GM10248 (cell line): ENCODE results near the gene CCDC134.
A peak's percentile ranks its signal among the peaks of the same experiment; 100 is the strongest.
"Not testable (repeated sequence)": the region's sequence is repeated elsewhere in the genome, so short reads cannot be mapped to it uniquely, and the experiment has no call there.

Source experiments
- CTCF ChIA-PET: fragments of 300-600 bp; sonication (Branson Sonifier 250); formaldehyde crosslinking; extraction: SDS; loops from one replicate; lab custom pipeline; 2021; ENCODE audit warnings: antibody characterized with exemption; lab: Yijun Ruan, JAX
- POLR2A ChIA-PET: fragments of 350-650 bp; sonication (Branson Sonifier 250); formaldehyde crosslinking; extraction: SDS; loops from one replicate; lab custom pipeline; 2020; ENCODE audit warnings: antibody characterized with exemption; lab: Yijun Ruan, JAX
- DNase-seq: peaks from one replicate; pipeline ENCODE4 v3.0.0; 2012; ENCODE audit errors: extremely low spot score
- CTCF ChIP-seq: IDR thresholded peaks from 2 replicates; pipeline ENCODE4 v1.5.1; 2012; ENCODE audit warnings: mild to moderate bottlenecking, low read depth; ENCODE audit errors: extremely low read depth, missing control alignments, control extremely low read depth

Gene CCDC134

GRCh38 chr22:41862530-41863266, 62.2 kb downstream of the CCDC134 start:
- CTCF ChIA-PET, result interaction anchor here (0.7 to 2.8 kb wide), 21 partner anchors 8 to 165 kb away, joined by 3 to 22 read pairs (median 4); partner anchors contain the start of genes SREBF2 and TNFRSF13C
- DNase-seq, result peak; percentile 75
- POLR2A ChIA-PET, result interaction anchor here (0.6 to 2.2 kb wide), 17 partner anchors 10 to 78 kb away, joined by 3 to 20 read pairs (median 4); partner anchors contain the start of genes CCDC134, SHISA8, SREBF2 and TNFRSF13C
- TF ChIP-seq CTCF, result no peak

- DNase-seq, result no peak
- no peak for TF ChIP-seq CTCF
- POLR2A ChIA-PET, result interaction anchor here (2.2 kb wide), 1 partner anchor 9 kb away, joined by 20 read pairs; no protein-coding TSS in a partner anchor
- CTCF ChIA-PET, result interaction anchor here (1.4 to 2.8 kb wide), 7 partner anchors 9 to 166 kb away, joined by 3 to 22 read pairs (median 10); partner anchors contain the start of gene TNFRSF13C
Observed at GRCh38 chr22:41863472-41863871, 63.0 kb downstream of the CCDC134 start.

- CTCF ChIA-PET, result interaction anchor here (1.4 kb wide), 2 partner anchors 13 to 17 kb away, joined by 3 to 4 read pairs; no protein-coding TSS in a partner anchor
- no peak for TF ChIP-seq CTCF
- POLR2A ChIA-PET, result no interaction called here
- no peak for DNase-seq
Observed at GRCh38 chr22:41868556-41868955, 68.1 kb downstream of the CCDC134 start.

GRCh38 chr22:41870081-41870480, 69.6 kb downstream of the CCDC134 start:
- not testable (repeated sequence) for DNase-seq
- POLR2A ChIA-PET, result interaction anchor here (1.2 kb wide), 1 partner anchor 11 kb away, joined by 12 read pairs; no protein-coding TSS in a partner anchor
- CTCF ChIA-PET, result interaction anchor here (0.8 to 1.5 kb wide), 4 partner anchors 13 to 71 kb away, joined by 3 to 5 read pairs (median 3); no protein-coding TSS in a partner anchor

GRCh38 chr22:41870786-41871185, 70.3 kb downstream of the CCDC134 start:
- ChIA-PET CTCF (interaction anchor here (0.8 to 2.8 kb wide), 5 partner anchors 8 to 70 kb away, joined by 3 to 14 read pairs (median 3); no protein-coding TSS in a partner anchor), POLR2A (interaction anchor here (3.1 kb wide), 1 partner anchor 8 kb away, joined by 20 read pairs; no protein-coding TSS in a partner anchor)
- DNase-seq, result no peak
- no peak for TF ChIP-seq CTCF

GRCh38 chr22:41873391-41873790, 72.9 kb downstream of the CCDC134 start:
- DNase-seq, result no peak
- POLR2A ChIA-PET, result interaction anchor here (3.1 kb wide), 1 partner anchor 10 kb away, joined by 20 read pairs; no protein-coding TSS in a partner anchor
- CTCF ChIA-PET, result interaction anchor here (2.1 to 2.8 kb wide), 2 partner anchors 8 to 11 kb away, joined by 9 to 14 read pairs; no protein-coding TSS in a partner anchor

More at GRCh38 chr22:41873391-41873790, 72.9 kb downstream of the CCDC134 start:
- TF ChIP-seq CTCF, result no peak
